GM12878 (cell line): ENCODE data around the gene CRYBA1.

ENCODE experiments used
- POLR2AphosphoS5 ChIP-seq: IDR thresholded peaks from 2 replicates; pipeline ENCODE4 v1.6.1; 2011; ENCODE audit warnings: mild to moderate bottlenecking, low read length, inconsistent platforms
- RFX5 ChIP-seq: IDR thresholded peaks from 2 replicates; pipeline ENCODE4 v1.6.1; 2011; ENCODE audit warnings: low read depth, low read length, improper control_type of control experiment
- STAT3 ChIP-seq: IDR thresholded peaks from 2 replicates; pipeline ENCODE4 v1.6.1; 2011; ENCODE audit warnings: low read depth, low read length, improper control_type of control experiment
- ZNF274 ChIP-seq: IDR thresholded peaks from one replicate; pipeline ENCODE4 v1.8.0; 2011; ENCODE audit not compliant: insufficient read length, insufficient read depth

DNA sequence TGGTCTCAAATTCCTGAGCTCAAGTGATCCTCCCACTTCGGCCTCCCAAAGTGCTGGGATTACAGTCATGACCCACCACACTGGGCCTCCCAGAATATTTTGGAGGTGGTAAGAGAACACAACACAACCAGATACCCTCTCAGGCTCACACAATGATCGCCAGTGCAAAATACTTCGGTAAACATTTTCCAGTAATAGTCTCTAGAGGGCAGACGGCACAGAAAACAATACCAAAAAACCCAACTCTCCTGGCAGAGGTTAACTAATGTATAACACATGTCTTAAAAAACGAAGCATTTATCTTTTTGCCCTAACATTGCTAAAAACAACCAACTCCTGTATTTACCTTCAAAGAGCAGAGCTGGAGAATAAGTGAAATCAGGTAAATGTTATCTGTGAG, 36.8 kb downstream of the CRYBA1 start:
- no peak for TF ChIP-seq ZNF274
- TF ChIP-seq STAT3 = no peak
- TF ChIP-seq POLR2AphosphoS5 = no peak
- no peak for TF ChIP-seq RFX5
